Activated CD4-positive, alpha-beta T cell treated with anti-CD3 and anti-CD28 coated beads, Interleukin-2, amount 50 U/mL, for 1 hour (primary cell): Measurements from ENCODE around the gene TLNRD1.

Experiments
- DNase-seq: peaks from one replicate; pipeline ENCODE4 v3.0.0-alpha.2; 2020

The TLNRD1 gene

DNA sequence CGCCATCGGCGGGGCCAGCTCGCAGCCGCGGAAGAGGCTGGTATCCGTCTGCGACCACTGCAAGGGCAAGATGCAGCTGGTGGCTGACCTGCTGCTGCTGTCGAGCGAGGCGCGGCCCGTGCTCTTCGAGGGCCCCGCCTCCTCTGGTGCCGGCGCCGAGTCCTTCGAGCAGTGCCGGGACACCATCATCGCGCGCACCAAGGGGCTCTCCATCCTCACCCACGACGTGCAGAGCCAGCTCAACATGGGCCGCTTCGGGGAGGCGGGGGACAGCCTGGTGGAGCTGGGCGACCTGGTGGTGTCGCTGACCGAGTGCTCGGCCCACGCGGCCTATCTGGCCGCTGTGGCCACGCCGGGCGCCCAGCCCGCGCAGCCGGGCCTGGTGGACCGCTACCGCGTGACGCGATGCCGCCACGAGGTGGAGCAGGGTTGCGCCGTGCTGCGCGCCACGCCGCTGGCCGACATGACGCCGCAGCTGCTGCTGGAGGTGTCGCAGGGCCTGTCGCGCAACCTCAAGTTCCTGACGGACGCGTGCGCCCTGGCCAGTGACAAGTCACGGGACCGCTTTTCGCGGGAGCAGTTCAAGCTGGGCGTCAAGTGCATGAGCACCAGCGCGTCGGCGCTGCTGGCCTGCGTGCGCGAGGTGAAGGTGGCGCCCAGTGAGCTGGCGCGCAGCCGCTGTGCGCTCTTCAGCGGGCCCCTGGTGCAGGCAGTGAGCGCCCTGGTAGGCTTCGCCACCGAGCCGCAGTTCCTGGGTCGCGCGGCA lies 1.8 kb downstream of the TLNRD1 start:
- DNase-seq = no peak

GRCh38 chr15:81003097-81003350 lies 2.3 kb downstream of the TLNRD1 start:
- DNase-seq = no peak

GRCh38 chr15:81006124-81006523 lies 5.4 kb downstream of the TLNRD1 start:
- no peak for DNase-seq

GRCh38 chr15:81007428-81008064 lies 6.8 kb downstream of the TLNRD1 start:
- no peak for DNase-seq

DNA sequence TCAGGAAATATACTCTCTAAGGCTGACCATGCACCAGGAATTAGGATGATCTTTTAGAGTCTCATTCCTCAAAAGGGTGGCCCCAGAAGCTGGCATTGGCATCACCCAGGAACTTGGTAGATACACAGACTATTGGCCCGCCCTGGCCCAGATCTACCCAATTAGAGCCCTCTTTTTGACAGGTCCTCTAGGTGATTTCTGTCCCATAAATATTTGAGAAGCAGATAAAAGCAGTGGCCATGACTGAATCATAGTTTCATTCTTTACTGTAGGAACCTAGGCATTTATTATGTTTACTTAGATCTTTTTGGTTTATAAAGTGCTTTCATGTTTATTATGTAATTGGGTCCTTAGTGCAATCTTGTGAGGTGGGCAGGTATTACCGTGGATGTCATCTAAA lies 7.6 kb downstream of the TLNRD1 start:
- DNase-seq = no peak

GRCh38 chr15:81010086-81010485 lies 9.4 kb downstream of the TLNRD1 start:
- DNase-seq = no peak

DNA sequence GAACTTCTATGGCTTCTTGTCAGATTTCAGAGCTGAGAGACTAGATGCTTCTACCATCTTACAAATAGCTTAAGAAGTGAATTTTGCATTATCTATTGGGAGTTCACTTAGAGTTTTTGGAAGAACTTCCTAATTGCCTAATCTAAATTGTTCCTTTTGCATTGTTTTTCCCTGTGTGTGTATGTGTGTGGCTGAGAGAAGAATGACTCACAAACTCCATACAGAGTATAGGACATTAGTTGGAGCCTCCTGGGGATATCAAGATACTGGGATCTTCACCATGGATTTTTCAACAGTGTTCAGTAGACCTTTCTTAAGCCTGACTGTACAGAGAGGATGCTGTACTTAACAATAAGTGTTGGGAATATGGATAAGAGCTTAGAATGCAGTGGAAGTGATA lies 10.9 kb downstream of the TLNRD1 start:
- DNase-seq = no peak

DNA sequence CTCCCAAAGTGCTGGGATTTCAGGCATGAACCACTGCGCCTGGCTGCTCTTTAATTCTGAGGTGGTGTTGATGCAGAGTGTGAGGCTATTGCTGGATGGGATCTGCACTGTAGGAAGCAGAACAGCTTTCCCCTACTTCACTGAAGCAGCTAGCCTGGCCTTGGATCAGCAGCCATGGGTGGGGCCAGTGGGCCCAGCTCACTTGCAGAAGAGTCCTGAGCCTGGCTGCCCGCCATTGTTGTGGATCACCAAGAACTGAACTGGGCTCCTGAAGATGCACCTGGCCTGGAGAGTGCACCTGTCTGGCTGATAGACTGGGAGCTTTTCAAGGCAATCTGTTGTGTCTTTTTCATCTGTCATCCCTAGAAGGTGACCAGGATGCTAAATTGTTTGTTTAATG lies 11.9 kb downstream of the TLNRD1 start:
- no peak for DNase-seq

DNA sequence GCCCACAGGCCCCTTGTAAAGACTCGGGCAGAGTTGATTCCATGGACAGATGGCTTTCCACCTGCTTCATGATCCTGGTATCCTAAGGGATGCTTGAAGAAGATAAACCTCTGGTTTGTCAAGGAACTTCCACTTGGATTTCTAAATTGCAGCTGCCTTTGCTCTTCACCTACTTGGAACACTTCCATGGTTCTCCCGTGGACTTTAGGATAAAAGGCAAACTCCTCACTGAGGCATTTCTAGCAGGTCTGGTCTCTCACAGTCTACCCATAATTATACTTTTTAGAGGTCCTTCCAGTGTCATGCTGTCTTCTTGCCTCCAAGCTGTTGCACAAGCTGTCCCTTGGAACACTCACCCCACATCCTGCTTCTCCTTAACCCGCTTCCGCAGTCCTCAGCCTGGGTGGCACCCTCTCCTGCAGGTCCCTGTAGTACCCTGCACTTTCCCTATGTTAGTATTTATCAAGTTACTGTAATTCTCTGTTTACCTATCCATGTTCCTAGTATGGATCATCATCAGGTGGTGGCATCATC lies 12.7 kb downstream of the TLNRD1 start:
- no peak for DNase-seq

GRCh38 chr15:81014446-81015093 lies 13.8 kb downstream of the TLNRD1 start:
- no peak for DNase-seq

DNA sequence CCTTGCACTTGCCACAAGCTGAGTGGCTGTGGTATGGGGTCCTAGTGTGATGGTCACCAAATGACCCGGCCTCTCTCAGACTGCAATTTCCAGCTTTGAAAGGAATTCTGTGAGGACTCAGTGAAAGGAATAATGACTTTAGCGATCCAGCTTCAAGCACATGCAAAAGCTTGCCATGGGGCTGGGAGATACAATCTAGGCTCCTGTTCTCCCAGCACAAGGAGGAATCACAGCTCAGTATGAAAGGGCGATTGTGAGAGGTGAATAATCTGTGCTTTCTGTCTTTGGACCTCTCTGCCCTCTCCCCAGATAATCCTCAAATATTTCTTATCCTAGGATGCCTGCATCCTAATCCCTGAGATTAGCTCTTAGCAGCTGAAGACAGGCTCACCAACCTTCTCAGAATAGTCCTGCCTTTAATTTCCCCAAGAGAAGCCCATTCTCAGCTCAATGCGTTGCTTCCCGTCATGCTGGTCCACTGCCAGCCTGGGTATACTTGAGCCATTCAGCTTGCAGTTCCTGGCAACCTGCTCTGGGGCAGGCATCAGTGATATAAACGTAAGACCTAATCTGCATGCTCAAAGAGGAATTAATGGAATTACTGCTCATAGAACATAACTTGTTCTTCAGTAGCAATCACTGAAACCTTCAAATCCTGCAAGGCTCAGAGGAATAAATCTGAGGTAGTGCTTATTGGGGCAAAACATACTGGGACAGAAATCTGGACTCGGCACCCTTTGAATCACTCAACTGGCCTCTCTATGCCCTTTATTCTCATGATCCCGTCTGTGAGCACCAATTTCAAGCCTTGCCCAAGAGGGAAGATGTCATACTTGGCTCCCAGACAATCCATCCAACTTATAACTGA lies 15.1 kb downstream of the TLNRD1 start:
- no peak for DNase-seq

DNA sequence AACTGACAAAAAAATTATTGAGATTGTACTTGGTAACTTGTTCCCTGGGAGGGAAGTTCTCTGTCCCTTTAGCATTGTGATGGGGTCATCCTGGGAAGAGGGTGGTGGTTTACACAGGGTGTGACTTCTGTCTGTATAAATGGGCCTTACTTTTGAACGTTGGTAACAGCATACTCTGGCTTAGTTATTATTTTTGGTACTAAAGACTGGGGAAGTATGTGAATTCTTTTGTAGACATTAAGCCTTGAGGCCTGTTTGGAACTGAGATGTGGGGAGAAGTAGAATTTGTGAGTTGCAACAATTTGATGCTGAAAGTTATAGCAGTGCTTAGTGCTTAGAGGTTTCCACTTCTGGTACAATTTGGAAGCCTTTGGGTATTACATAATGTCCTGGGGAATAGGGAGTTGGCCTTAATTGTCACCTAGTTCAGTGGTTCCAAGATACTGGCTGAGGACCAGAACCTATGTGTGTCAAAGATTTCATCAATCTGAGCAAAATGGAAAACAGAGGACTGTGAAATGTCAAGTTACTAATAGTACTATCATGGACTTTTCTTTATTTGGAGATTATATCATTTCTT lies 15.9 kb downstream of the TLNRD1 start:
- no peak for DNase-seq

GRCh38 chr15:81018197-81018596 lies 17.5 kb downstream of the TLNRD1 start:
- DNase-seq = no peak

GRCh38 chr15:81021321-81021720 lies 20.6 kb downstream of the TLNRD1 start:
- DNase-seq = no peak

DNA sequence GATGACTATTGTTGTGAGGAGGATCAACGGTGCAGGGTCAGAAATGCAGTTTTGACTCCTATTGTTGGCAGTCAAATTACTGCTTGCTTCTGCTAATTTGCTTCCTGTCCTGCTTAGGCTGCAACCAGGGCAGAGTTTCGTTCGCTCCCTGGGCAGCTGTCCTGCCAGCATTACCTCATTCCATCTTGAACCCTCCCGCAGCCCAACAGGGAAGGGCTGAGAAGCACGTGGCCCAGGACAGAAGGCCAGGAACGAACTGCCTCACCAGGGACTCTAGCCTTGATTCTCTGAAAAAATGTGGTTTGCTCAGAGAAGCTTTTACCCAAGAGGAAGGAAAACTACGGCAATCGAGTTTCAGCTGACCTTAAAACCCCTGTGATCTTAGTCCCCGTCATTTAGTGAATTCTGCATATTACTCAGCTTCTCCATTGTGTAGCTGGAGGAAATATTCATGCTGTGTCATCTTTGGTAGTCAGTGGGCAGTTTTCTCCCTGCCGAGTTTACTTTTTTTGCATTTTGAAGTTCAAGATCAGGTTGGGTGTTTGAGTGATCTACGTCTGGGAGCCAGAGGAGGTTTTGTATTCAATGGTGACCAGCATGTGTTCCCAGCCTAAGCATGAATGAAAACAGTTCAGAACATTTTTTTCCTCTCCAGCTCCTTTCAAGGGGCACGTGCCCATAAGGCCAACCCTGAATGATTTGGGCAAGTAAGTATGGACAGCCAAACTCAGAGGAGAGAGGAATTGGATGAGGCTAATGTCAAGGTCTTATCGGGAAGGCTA lies 23.0 kb downstream of the TLNRD1 start:
- no peak for DNase-seq

GRCh38 chr15:81024265-81024872 lies 23.6 kb downstream of the TLNRD1 start:
- DNase-seq = no peak

GRCh38 chr15:81024936-81025335 lies 24.2 kb downstream of the TLNRD1 start:
- DNase-seq = no peak

DNA sequence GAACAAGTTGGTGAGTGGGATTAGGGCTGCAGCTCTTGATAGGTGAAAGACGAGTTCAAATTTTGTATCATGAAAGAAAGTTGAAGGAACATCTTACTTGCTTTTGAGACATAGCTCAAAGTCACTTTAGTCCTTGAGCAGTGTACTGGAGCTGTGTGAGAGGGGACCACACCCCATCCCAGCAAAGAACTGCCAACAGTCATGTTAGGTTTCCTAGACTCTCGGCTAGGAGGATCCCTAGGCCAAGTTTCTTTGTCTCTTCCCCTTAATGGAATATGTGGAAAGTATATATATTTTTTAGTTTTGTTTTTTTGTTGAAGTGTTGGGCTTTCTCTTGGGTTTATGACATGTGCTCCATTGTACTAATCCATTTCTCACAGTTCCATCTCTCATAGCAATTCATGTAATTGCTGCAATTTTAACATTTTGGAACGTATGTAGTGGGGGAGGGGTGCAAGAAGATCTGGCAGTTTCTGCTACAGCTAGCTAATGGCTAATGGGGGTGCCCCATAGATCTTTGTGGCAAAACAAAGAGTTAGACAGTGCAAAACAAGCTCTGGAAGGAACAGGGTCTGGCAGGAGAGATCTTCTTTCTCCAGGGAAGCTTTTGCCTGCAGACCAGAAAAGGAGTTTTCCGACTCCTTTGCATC lies 25.1 kb downstream of the TLNRD1 start:
- DNase-seq = no peak

GRCh38 chr15:81026836-81027599 lies 26.3 kb downstream of the TLNRD1 start:
- DNase-seq = no peak
